HG03354 (cell line): Measurements from ENCODE around the gene WDSUB1.
A peak's percentile ranks its signal among the peaks of the same experiment; 100 is the strongest.

ENCODE experiments used
- ATAC-seq: cut with Tn5 transposase; IDR thresholded peaks from one replicate; pipeline ENCODE4 v1.9.1; 2021; ENCODE audit warnings: mild to moderate bottlenecking; ENCODE audit not compliant: unreplicated experiment, poor library complexity, severe bottlenecking

The WDSUB1 gene

GRCh38 chr2:159270744-159271379 lies 15.6 kb downstream of the WDSUB1 start:
- no peak for ATAC-seq

GRCh38 chr2:159267921-159268320 lies 18.6 kb downstream of the WDSUB1 start:
- ATAC-seq: no peak

GRCh38 chr2:159266554-159266953 lies 19.9 kb downstream of the WDSUB1 start:
- ATAC-seq: no peak

- ATAC-seq: no peak
These were observed 21.3 kb downstream of the WDSUB1 start for GRCh38 chr2:159265171-159265576.

GRCh38 chr2:159262904-159263303 lies 23.6 kb downstream of the WDSUB1 start:
- ATAC-seq: no peak

GRCh38 chr2:159262226-159262625 lies 24.3 kb downstream of the WDSUB1 start:
- ATAC-seq: no peak

GRCh38 chr2:159256159-159256558 lies 30.3 kb downstream of the WDSUB1 start:
- ATAC-seq: no peak

- ATAC-seq: no peak
These were observed 33.6 kb downstream of the WDSUB1 start for GRCh38 chr2:159252905-159253304.

- no peak for ATAC-seq
These were observed 35.0 kb downstream of the WDSUB1 start for GRCh38 chr2:159251296-159252173.

- ATAC-seq: peak; percentile 76
These were observed 36.4 kb downstream of the WDSUB1 start for GRCh38 chr2:159249990-159250715.

GRCh38 chr2:159246325-159246988 lies 40.0 kb downstream of the WDSUB1 start:
- ATAC-seq: no peak

GRCh38 chr2:159243529-159243928 lies 43.0 kb downstream of the WDSUB1 start:
- ATAC-seq: no peak

- ATAC-seq: no peak
These were observed 51.6 kb downstream of the WDSUB1 start for GRCh38 chr2:159234868-159235267.

GRCh38 chr2:159232456-159233170 lies 53.9 kb downstream of the WDSUB1 start:
- ATAC-seq: no peak

- no peak for ATAC-seq
These were observed 56.2 kb downstream of the WDSUB1 start for GRCh38 chr2:159230145-159230877.

GRCh38 chr2:159229476-159230144 lies 56.9 kb downstream of the WDSUB1 start:
- no peak for ATAC-seq

GRCh38 chr2:159228081-159228581 lies 58.4 kb downstream of the WDSUB1 start:
- no peak for ATAC-seq

GRCh38 chr2:159227467-159227866 lies 59.0 kb downstream of the WDSUB1 start:
- ATAC-seq: no peak
